Skeletal muscle satellite cell (primary cell): ENCODE measurements around the gene LRRIQ1.

ENCODE experiments used
- H3K27me3 ChIP-seq: 2 replicates; pipeline ENCODE4 v1.7.0; 2013; ENCODE audit warnings: low read length; ENCODE audit not compliant: control insufficient read depth, insufficient read depth
- H3K36me3 ChIP-seq: 2 replicates; pipeline ENCODE4 v1.7.0; 2013; ENCODE audit warnings: mild to moderate bottlenecking, control low read depth, low read length; ENCODE audit not compliant: insufficient read depth
- H3K4me1 ChIP-seq: 2 replicates; pipeline ENCODE4 v1.7.0; 2013; ENCODE audit warnings: low read length; ENCODE audit not compliant: control insufficient read depth, insufficient read depth
- H3K4me2 ChIP-seq: 2 replicates; pipeline ENCODE4 v1.7.0; 2013; ENCODE audit warnings: mild to moderate bottlenecking, low read length
- H3K4me3 ChIP-seq: 2 replicates; pipeline ENCODE4 v1.7.0; 2013; ENCODE audit warnings: low read length
- H3K9ac ChIP-seq: 2 replicates; pipeline ENCODE4 v1.7.0; 2013; ENCODE audit warnings: mild to moderate bottlenecking, low read depth, low read length, moderate library complexity
- H3K9me3 ChIP-seq: replicated peaks from 2 replicates; pipeline ENCODE4 v1.7.0; 2013; ENCODE audit warnings: mild to moderate bottlenecking, control low read depth, low read length

LRRIQ1 gene

DNA sequence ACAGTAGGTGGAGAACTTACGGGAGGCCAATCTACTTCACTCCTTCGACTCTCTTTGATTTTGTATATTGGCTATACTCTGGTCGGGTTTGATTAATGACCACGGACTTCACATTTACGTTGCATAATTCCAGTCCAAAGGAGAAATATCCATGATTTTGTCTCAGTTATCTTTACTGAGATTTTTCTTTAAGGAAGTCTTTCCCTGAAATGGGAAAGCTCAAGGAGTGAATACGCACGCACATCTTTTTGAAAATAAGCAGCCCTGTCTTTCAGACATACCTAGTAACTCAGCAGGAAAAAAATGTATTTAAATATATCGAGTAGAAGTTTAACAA, 238.1 kb downstream of the LRRIQ1 start:
- Histone ChIP-seq H3K4me1 (no peaks in the 10 kb centered on the region), H3K4me3 (no peak overlapping the region), H3K9me3 (no peaks in the 10 kb centered on the region), H3K27me3 (peaks cover 82% of the 10 kb centered on the region), H3K4me2 (no peak overlapping the region), H3K9ac (no peak overlapping the region), H3K36me3 (no peaks in the 10 kb centered on the region)

- Histone ChIP-seq H3K4me1 (peaks cover 3% of the 10 kb centered on the region), H3K9me3 (no peaks in the 10 kb centered on the region), H3K36me3 (no peaks in the 10 kb centered on the region), H3K4me3 (no peak overlapping the region), H3K9ac (no peak overlapping the region), H3K27me3 (peaks cover 82% of the 10 kb centered on the region), H3K4me2 (no peak overlapping the region)
These were observed 239.2 kb downstream of the LRRIQ1 start for GRCh38 chr12:85275374-85275773.

- no peak overlapping the region for H3K4me3 ChIP-seq
- H3K9me3 ChIP-seq, result no peaks in the 10 kb centered on the region
- H3K9ac ChIP-seq, result no peak overlapping the region
- H3K27me3 ChIP-seq, result peaks cover 85% of the 10 kb centered on the region
- H3K4me1 ChIP-seq, result peaks cover 8% of the 10 kb centered on the region
- no peaks in the 10 kb centered on the region for H3K36me3 ChIP-seq
- no peak overlapping the region for H3K4me2 ChIP-seq
These were observed 241.0 kb downstream of the LRRIQ1 start for GRCh38 chr12:85277191-85277590.

- Histone ChIP-seq H3K4me1 (peaks cover 8% of the 10 kb centered on the region), H3K9ac (no peak overlapping the region), H3K36me3 (no peaks in the 10 kb centered on the region), H3K4me3 (no peak overlapping the region), H3K4me2 (no peak overlapping the region), H3K9me3 (no peaks in the 10 kb centered on the region), H3K27me3 (peaks cover 82% of the 10 kb centered on the region)
These were observed 241.9 kb downstream of the LRRIQ1 start for GRCh38 chr12:85277900-85278597.

DNA sequence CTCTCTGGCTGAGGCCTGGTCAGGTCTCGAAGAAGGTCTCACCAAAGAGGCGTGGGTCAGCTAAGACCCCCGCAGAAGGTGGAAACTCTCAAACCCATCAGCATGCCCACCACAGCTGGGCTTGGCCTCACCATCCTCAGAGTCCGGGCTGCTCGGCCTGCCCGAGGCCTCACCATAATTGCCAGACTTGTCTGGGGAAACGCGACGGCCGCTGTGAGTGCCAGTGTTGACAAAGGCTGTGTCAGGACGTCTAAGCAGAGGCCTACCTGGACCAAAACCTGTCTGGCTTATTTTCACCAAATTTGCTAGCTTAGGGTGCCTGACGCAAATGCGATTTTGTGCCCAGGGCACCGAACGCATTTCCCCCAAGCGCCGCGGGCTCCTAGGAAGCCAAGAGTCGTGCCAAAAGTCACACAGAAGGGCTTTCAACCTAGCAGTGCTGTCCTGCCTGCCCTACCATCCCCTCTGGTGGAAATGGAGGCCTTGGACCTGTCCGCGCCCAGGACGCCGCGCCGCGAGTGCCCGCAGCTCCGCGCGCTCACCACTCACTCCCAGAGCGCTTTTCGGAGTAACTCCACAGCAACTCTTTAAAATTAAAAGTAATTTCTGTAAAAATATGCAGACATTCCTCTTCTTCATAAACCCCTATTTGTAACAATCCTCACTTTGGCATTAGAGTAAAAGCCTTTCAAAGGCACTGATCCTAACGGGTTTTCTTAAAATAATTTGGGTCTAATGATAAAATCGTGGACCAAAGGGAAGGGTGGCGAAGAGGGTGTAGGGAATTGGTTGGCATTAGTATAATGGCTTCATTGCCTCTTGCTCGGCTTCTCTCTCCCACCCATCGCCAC, 242.7 kb downstream of the LRRIQ1 start:
- peak overlapping the region; percentile 87 for H3K4me2 ChIP-seq
- no peaks in the 10 kb centered on the region for H3K9me3 ChIP-seq
- H3K9ac ChIP-seq, result no peak overlapping the region
- H3K4me1 ChIP-seq, result peaks cover 8% of the 10 kb centered on the region
- no peaks in the 10 kb centered on the region for H3K36me3 ChIP-seq
- no peak overlapping the region for H3K4me3 ChIP-seq
- peaks cover 82% of the 10 kb centered on the region for H3K27me3 ChIP-seq

DNA sequence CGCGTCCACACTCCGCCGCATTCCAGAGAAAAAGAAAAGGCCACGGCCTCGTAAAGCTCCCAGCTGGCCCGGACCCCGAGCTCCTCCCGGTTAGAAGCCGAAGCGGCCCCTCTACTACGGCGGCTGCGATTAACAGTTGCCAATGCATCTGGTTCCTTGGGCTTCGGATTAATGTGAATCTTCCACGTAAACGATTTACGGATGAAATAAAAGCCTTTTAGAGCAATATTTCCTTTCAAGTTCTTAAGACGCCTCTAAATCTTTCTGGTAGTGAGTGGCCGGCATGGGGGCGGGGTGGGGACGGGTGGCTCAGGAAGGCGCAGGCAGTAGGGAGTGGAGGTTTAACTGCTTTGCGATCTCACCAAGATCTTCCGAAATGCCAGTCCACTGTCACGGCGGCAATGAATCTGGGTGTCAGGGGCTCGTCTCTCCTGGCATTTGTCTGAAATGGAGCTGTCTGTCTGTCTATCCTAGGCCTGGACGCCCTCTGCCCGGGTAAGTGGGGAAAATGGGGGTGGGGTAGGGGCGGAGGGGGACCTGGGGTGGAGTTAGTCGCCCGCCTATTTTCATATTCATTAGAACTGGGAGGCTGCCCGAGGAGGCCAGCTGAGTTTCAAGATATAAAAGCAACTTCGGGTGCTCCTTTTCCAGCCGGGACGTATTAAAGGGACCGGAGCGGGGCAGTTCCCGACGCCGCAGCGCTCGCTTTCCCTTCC, 243.5 kb downstream of the LRRIQ1 start:
- H3K9me3 ChIP-seq, result no peaks in the 10 kb centered on the region
- no peaks in the 10 kb centered on the region for H3K36me3 ChIP-seq
- peak overlapping the region; percentile 68 for H3K4me3 ChIP-seq
- peaks cover 79% of the 10 kb centered on the region for H3K27me3 ChIP-seq
- peak overlapping the region; percentile 6 for H3K9ac ChIP-seq
- H3K4me1 ChIP-seq, result peaks cover 8% of the 10 kb centered on the region
- peak overlapping the region; percentile 87 for H3K4me2 ChIP-seq

- Histone ChIP-seq H3K4me1 (peaks cover 8% of the 10 kb centered on the region), H3K9ac (peak within 1 kb of the TSS; percentile 6), H3K27me3 (peaks cover 80% of the 10 kb centered on the region), H3K4me2 (peak within 1 kb of the TSS; percentile 87), H3K36me3 (no peaks in the 10 kb centered on the region), H3K4me3 (peak within 1 kb of the TSS; percentile 68), H3K9me3 (no peaks in the 10 kb centered on the region)
These were observed 244.2 kb downstream of the LRRIQ1 start, which contains the start of gene ALX1 for GRCh38 chr12:85280165-85280983. TSS of gene ALX1 (plus strand) at chr12:85280220. CDS start at chr12:85280262, 42 bp downstream.

GRCh38 chr12:85280984-85281630, 245.0 kb downstream of the LRRIQ1 start:
- Histone ChIP-seq H3K36me3 (no peaks in the 10 kb centered on the region), H3K27me3 (peaks cover 78% of the 10 kb centered on the region), H3K9ac (peak overlapping the region; percentile 6), H3K4me3 (peak overlapping the region; percentile 68), H3K4me2 (peak overlapping the region; percentile 87), H3K4me1 (peaks cover 8% of the 10 kb centered on the region), H3K9me3 (no peaks in the 10 kb centered on the region)

GRCh38 chr12:85281636-85282312, 245.6 kb downstream of the LRRIQ1 start:
- H3K9me3 ChIP-seq, result no peaks in the 10 kb centered on the region
- H3K4me1 ChIP-seq, result peaks cover 8% of the 10 kb centered on the region
- H3K27me3 ChIP-seq, result peaks cover 79% of the 10 kb centered on the region
- H3K4me3 ChIP-seq, result no peak overlapping the region
- H3K36me3 ChIP-seq, result no peaks in the 10 kb centered on the region
- no peak overlapping the region for H3K9ac ChIP-seq
- no peak overlapping the region for H3K4me2 ChIP-seq

DNA sequence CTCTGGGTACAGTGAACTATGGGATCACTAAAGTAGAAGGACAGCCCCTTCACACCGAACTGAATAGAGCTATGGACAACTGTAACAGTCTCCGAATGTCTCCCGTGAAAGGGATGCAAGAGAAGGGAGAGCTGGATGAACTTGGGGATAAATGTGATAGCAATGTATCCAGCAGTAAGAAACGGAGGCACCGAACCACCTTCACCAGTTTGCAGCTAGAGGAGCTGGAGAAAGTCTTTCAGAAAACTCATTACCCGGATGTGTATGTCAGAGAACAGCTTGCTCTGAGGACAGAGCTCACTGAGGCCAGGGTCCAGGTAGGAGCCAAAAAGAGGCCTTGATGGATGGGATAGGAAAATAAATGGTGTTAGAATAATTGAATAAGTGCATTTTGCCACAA, 247.4 kb downstream of the LRRIQ1 start:
- Histone ChIP-seq H3K9me3 (no peaks in the 10 kb centered on the region), H3K4me2 (no peak overlapping the region), H3K27me3 (peaks cover 73% of the 10 kb centered on the region), H3K36me3 (no peaks in the 10 kb centered on the region), H3K9ac (no peak overlapping the region), H3K4me1 (peaks cover 8% of the 10 kb centered on the region), H3K4me3 (no peak overlapping the region)
